Panc1 (cell line): ENCODE results near the gene CCHCR1.

Source experiments
- CTCF ChIP-seq: fragments of 450-650 bp; IDR thresholded peaks from 2 replicates; pipeline ENCODE4 v1.5.1; 2017; ENCODE audit warnings: mild to moderate bottlenecking
- POLR2AphosphoS5 ChIP-seq: IDR thresholded peaks from 2 replicates; pipeline ENCODE4 v1.6.1; 2012; ENCODE audit warnings: mild to moderate bottlenecking, low read depth, low read length, moderate library complexity

GRCh38 chr6:31172973-31173384, 15.4 kb upstream of the CCHCR1 start:
- TF ChIP-seq CTCF (no peak), POLR2AphosphoS5 (no peak)
